NCI-H2171 treated with DMSO at 0.1 percent for 48 hours (cell line): Measurements from ENCODE around the gene GINM1.

Experiments used
- DNase-seq: peaks from one replicate; lab custom pipeline; 2025; lab: John Stamatoyannopoulos, UW

The GINM1 gene

GRCh38 chr6:149593408-149593807, 27.2 kb downstream of the GINM1 start:
- DNase-seq: no peak

GRCh38 chr6:149600508-149600907, 34.3 kb downstream of the GINM1 start:
- no peak for DNase-seq

- DNase-seq: no peak
Observed at GRCh38 chr6:149608381-149608982, 42.3 kb downstream of the GINM1 start.

GRCh38 chr6:149614337-149614736, 48.2 kb downstream of the GINM1 start:
- DNase-seq: no peak

- DNase-seq: no peak
Observed at GRCh38 chr6:149615805-149616204, 49.6 kb downstream of the GINM1 start.

GRCh38 chr6:149627672-149628071, 61.5 kb downstream of the GINM1 start:
- DNase-seq: no peak

GRCh38 chr6:149628875-149629510, 62.8 kb downstream of the GINM1 start:
- no peak for DNase-seq

- no peak for DNase-seq
Observed at GRCh38 chr6:149634315-149634714, 68.1 kb downstream of the GINM1 start.

- no peak for DNase-seq
Observed at GRCh38 chr6:149636124-149636523, 69.9 kb downstream of the GINM1 start.
